Adrenal gland (tissue), 19 donors: ENCODE measurements around the gene MCOLN2. TPM values are rescaled to one million over a fixed set of nuclear protein-coding genes. Genes with fewer than 3 reads are reported as not detected.
A peak's percentile ranks its signal among the peaks of the same experiment; 100 is the strongest.

Experiments used
- DNase-seq, 7 donors: peaks; one replicate each; pipeline ENCODE4 v3.0.0-alpha.2; 2019 to 2020
- H3K27ac ChIP-seq, 5 donors: fragments of 200-600 bp; sonication (generic) in 4 of 5; 1 replicate in 3 of 5; 2 replicates in 2 of 5; pipeline versions ENCODE4 v1.5.1 to v1.8.0; 2016 to 2020; ENCODE audit warnings: mild to moderate bottlenecking in 1 of 5
- H3K27me3 ChIP-seq: fragments of 200-600 bp; 2 replicates; pipeline ENCODE4 v1.8.0; 2021
- H3K36me3 ChIP-seq, 2 donors: fragments of 200-600 bp; replicated peaks in 1 of 2; 1 replicate in 1 of 2; 2 replicates in 1 of 2; pipeline versions ENCODE4 v1.5.1 to v1.8.0; 2018 to 2022
- H3K4me1 ChIP-seq, 2 donors: fragments of 200-600 bp; replicated peaks in 1 of 2; 1 replicate in 1 of 2; 2 replicates in 1 of 2; pipeline versions ENCODE4 v1.5.1 to v1.8.0; 2018 to 2021
- H3K4me3 ChIP-seq, 4 donors: fragments of 200-600 bp; sonication (generic) in 3 of 4; one replicate each; pipeline ENCODE4 v1.5.1; 2016 to 2018
- H3K9me3 ChIP-seq, 3 donors: fragments of 200-600 bp; sonication (generic) in 1 of 3; replicated peaks in 1 of 3; 1 replicate in 2 of 3; 2 replicates in 1 of 3; pipeline versions ENCODE4 v1.5.1 to v1.8.0; 2016 to 2021
- POLR2A ChIP-seq, 2 donors: fragments of 450-650 bp; IDR thresholded peaks; one replicate each; pipeline ENCODE4 v1.6.1; 2017; ENCODE audit warnings: antibody characterized with exemption in 2 of 2, mild to moderate bottlenecking in 2 of 2, moderate library complexity in 1 of 2
- WGBS, 4 donors: extraction: QIAGEN DNeasy Blood & Tissue Kit in 2 of 4; methylation state at CpG; one replicate each; pipeline versions ENCODE4 v1.1.5 to v1.1.7; 2013 to 2017; 5-methylcytosine and 5-hydroxymethylcytosine counted together
- intact Hi-C, 2 donors: fragments of 100-400 bp; cut with DNase I; formaldehyde crosslinking; loops; one replicate each; pipeline versions ENCODE4 v1.14.1 to v1.15.0; 2022 to 2023
- long read RNA-seq, 10 donors: library from polyadenylated mRNA in 3 of 10; unstranded in 2 of 10; stranded (forward) in 1 of 10; transcript quantifications; one replicate each; pipeline ENCODE4 v2.0.0 and lab custom pipeline, GENCODE V29; 2021 to 2026
- polyA plus RNA-seq, 3 donors: library from polyadenylated mRNA; stranded (reverse); fragments of 200-250 nt in 2 of 3; fragments of 350-450 nt in 1 of 3; fragmentation: Illumina TruSeq in 1 of 3; extraction: RNeasy Lipid Tissue Mini Kit (QIAGEN cat#74804) in 1 of 3; gene quantifications; one replicate each; pipeline ENCODE4 v1.2.3, GENCODE V29; 2013 to 2014
- total RNA-seq, 9 donors: library from RNA; depleted of rRNA in 4 of 9; stranded (reverse); fragments of >200 nt in 4 of 9; fragments of 120-200 nt in 1 of 9; fragmentation: NEBNext Ultra II Directional in 1 of 9; extraction: Animal tissue kit (Norgen Biotek cat#: 25700) in 1 of 9; gene quantifications; one replicate each; pipeline versions ENCODE4 v1.1.0 to v1.2.4, GENCODE V29; 2013 to 2023
- TF ChIP-seq, protein P1 (sequence below), 6 experiments: fragments of 450-650 bp in 4 of 6; fragments of 200-600 bp in 2 of 6; sonication (generic) in 1 of 6; IDR thresholded peaks; 1 replicate in 5 of 6; 2 replicates in 1 of 6; pipeline versions ENCODE4 v1.5.1 to v1.8.0; 2016 to 2021; ENCODE audit warnings: antibody characterized with exemption in 6 of 6, mild to moderate bottlenecking in 2 of 6, moderate library complexity in 1 of 6
- donor health status: healthy with polysubstance abuse.
- donor health status: Bipolar disorder and iron deficiency.
- donor health status: DM: yes; HTN: yes; CAD: no.
- donor health status: DM: no; HTN: no; CAD: no.
- donor health status: DM: no; HTN: no; CAD: no.
- donor health status: DM: yes; HTN: yes; CAD: no.

MCOLN2 gene
- total RNA-seq (10 to 100 TPM in 6 of 9 donors, 1 to 10 TPM in 2, under 1 TPM in 1; 0.89 to 40.1 (median 13.6) TPM), polyA plus RNA-seq (10 to 100 TPM in 2 of 3 donors, 1 to 10 TPM in 1; 2.2 to 27.4 (median 19.4) TPM)
- long read RNA-seq, donor 1, partial matches to known transcripts, result 0 of 1 reads
- long read RNA-seq, donor 1, other reads (novel, unspliced or antisense), result 0 of 1 reads
- long read RNA-seq, donor 2, result 0 reads
- long read RNA-seq, donor 3, result 0 reads
- long read RNA-seq, donor 4, transcript MCOLN2-202 (14 exons, 2,871 nt), result major isoform, 5 of 8 reads
- long read RNA-seq, donor 4, partial matches to known transcripts, result 1 of 8 reads
- long read RNA-seq, donor 4, other reads (novel, unspliced or antisense), result 1 of 8 reads
- long read RNA-seq, donor 5, transcript MCOLN2-202 (14 exons, 2,871 nt), result major isoform, 32 of 44 reads
- long read RNA-seq, donor 5, partial matches to known transcripts, result 0 of 44 reads
- long read RNA-seq, donor 5, other reads (novel, unspliced or antisense), result 8 of 44 reads
- long read RNA-seq, donor 6, partial matches to known transcripts, result 2 of 7 reads
- long read RNA-seq, donor 6, other reads (novel, unspliced or antisense), result 1 of 7 reads
- long read RNA-seq, donor 7, result 0 reads
- long read RNA-seq, donor 8, result 0 reads
- long read RNA-seq, donor 9, result 0 reads
- long read RNA-seq, donor 10, result 0 reads

DNA sequence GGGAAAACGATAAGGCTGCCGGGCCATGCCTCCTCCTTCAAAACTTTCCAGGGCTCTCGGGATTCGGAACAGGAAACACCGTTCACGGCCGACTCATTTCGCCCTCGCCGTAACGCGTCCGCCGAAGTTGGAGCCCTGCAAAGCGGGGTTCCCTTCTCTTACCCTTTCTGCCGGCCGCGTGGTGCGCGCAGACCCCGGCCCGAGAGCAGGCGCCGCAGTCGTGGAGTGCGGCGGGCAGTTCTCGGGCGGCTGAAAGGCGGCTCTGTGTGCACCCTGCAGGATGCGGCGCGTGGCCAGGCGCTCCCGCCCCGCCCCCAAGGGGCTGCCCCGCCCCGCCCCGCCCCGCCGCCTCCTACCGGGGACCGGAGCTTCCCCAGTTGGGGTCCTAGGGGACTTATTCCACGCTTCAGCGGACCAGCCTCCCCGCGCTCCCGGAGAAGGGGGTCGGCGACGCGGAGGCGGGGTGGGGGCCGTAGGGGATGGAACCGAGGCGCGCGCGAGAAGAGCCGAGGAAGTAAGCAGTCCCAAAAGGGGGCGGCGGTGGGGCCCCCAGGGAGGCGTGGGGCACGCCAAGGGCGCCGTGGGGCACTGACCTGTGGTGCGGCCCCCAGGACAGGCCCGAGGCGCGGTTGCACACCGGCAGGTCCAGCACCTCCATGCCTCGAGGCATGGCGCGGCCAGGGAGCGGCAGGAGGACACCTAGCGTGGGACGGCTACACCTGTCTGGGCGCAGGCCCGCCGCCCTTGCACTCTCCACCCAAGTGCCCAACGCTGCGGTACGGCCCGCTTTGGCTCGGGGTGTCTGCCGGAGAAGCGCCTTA lies at the start of gene MCOLN2:
MCOLN2 (minus strand) TSS at position 268 of the 821 bp plus-strand sequence; CDS start at position 27, 241 bp downstream.
- no peaks in the 10 kb centered on the region for H3K27me3 ChIP-seq
- no peaks in the 10 kb centered on the region for H3K36me3 ChIP-seq
- 0 to 1% (median 1%) methylated on average over 15 to 87 of the region's 87 CpGs for WGBS, 4 donors
- peak within 1 kb of the TSS; percentile 16 to 81 (median 58) for H3K4me3 ChIP-seq
- DNase-seq, result peak in 6 of 7 donors; percentile 22 to 55 (median 50)
- peak within 1 kb of the TSS in 1 of 5 donors; percentile 15 for H3K27ac ChIP-seq
- peak in 1 of 2 donors; percentile 6 for TF ChIP-seq POLR2A (IDR thresholded peaks at IDR 0.05)
- TF ChIP-seq, protein P1, sequence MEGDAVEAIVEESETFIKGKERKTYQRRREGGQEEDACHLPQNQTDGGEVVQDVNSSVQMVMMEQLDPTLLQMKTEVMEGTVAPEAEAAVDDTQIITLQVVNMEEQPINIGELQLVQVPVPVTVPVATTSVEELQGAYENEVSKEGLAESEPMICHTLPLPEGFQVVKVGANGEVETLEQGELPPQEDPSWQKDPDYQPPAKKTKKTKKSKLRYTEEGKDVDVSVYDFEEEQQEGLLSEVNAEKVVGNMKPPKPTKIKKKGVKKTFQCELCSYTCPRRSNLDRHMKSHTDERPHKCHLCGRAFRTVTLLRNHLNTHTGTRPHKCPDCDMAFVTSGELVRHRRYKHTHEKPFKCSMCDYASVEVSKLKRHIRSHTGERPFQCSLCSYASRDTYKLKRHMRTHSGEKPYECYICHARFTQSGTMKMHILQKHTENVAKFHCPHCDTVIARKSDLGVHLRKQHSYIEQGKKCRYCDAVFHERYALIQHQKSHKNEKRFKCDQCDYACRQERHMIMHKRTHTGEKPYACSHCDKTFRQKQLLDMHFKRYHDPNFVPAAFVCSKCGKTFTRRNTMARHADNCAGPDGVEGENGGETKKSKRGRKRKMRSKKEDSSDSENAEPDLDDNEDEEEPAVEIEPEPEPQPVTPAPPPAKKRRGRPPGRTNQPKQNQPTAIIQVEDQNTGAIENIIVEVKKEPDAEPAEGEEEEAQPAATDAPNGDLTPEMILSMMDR (IDR thresholded peaks at IDR 0.05), result no peak
- intact Hi-C loops, result no loop called here
- H3K9me3 ChIP-seq, result no peaks in the 10 kb centered on the region
- H3K4me1 ChIP-seq, result peaks cover 0 to 23% of the 10 kb centered on the region in 2 donors

DNA sequence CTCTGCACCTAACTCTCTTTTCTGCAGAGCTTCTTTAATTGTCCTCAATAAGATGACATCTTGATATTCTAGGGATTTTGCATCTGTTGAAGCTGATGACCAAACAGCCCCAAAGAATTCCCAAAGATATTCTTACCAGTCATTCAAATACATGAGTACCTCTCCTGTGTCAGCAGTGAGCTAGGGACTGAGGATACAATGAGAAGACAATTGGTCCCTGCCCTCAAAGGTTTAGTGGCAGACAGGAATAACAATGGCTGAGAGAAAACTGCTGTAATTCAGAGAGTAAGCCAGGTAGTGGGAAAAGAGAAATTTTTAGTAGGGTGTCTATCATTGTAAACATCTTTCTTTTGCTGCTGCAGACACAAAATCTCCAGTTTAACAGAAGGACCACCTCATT lies 45.5 kb upstream of the MCOLN2 start:
- TF ChIP-seq, protein P1 (IDR thresholded peaks at IDR 0.05), result no peak
- no peak for TF ChIP-seq POLR2A (IDR thresholded peaks at IDR 0.05)
- H3K36me3 ChIP-seq, result no peaks in the 10 kb centered on the region
- H3K4me3 ChIP-seq, result no peak overlapping the region
- intact Hi-C loops, result no loop called here
- no peaks in the 10 kb centered on the region for H3K4me1 ChIP-seq
- H3K9me3 ChIP-seq, result no peaks in the 10 kb centered on the region
- H3K27me3 ChIP-seq, result no peaks in the 10 kb centered on the region
- DNase-seq, result no peak
- no peak overlapping the region for H3K27ac ChIP-seq

DNA sequence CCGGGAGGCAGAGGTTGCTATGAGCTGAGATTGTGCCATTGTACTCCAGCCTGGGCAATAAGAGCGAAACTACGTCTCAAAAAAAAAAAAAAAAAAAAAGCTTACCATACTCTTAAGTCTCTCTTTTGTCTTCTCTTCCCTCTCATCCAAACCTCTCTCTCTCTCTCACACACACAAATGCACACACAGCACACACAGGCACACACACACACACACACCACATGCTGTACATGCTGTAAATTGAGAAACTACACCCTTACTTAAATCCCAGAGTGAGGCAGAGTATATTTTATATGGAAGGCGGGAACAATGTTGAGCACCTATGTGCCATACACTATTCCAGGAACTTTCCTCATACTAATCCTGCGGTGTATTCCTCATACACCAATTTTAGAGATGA lies 44.9 kb upstream of the MCOLN2 start:
- Histone ChIP-seq H3K36me3 (no peaks in the 10 kb centered on the region), H3K4me1 (no peaks in the 10 kb centered on the region), H3K9me3 (no peaks in the 10 kb centered on the region), H3K27ac (no peak overlapping the region), H3K4me3 (no peak overlapping the region), H3K27me3 (no peaks in the 10 kb centered on the region)
- whole genome bisulfite sequencing, 4 donors, result 90 to 98% (median 94%) methylated on average over 5 of the region's 5 CpGs
- intact Hi-C loops, result no loop called here
- no peak for TF ChIP-seq POLR2A (IDR thresholded peaks at IDR 0.05)
- TF ChIP-seq, protein P1 (IDR thresholded peaks at IDR 0.05), result no peak
- DNase-seq, result no peak

DNA sequence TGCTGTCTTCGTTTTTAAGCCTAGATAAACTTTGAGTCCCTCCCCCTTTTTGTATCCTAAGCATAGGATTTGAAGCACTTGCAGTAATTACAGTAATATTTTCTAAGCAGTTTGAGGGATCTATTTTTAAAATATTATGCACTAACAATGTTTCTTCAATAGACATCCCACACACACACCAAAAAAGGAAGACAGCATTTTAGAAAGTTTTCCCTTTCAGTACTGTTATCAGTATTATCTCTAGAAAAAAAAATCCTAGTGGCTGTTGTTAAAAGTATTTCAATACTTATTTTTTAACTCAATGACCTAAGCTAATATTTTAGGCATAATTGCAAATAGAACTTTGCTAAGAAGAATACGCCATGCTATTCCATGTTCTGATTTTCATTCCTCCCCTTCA lies 36.3 kb upstream of the MCOLN2 start:
- Histone ChIP-seq H3K27ac (no peak overlapping the region), H3K4me3 (no peak overlapping the region), H3K4me1 (no peaks in the 10 kb centered on the region), H3K27me3 (no peaks in the 10 kb centered on the region), H3K9me3 (no peaks in the 10 kb centered on the region), H3K36me3 (no peaks in the 10 kb centered on the region)
- DNase-seq, result no peak
- WGBS, 4 donors, result 57 to 77% (median 73%) methylated on average over 2 of the region's 2 CpGs
- TF ChIP-seq, protein P1 (IDR thresholded peaks at IDR 0.05), result no peak
- TF ChIP-seq POLR2A (IDR thresholded peaks at IDR 0.05), result no peak
- intact Hi-C loops, result no loop called here
